Right lung (tissue), 10 donors: ENCODE data around the gene RSRC1. TPM values are rescaled to one million over a fixed set of nuclear protein-coding genes. Genes with fewer than 3 reads are reported as not detected.
"Not testable (repeated sequence)": the region's sequence is repeated elsewhere in the genome, so short reads cannot be mapped to it uniquely, and the experiment has no call there.

Experiments used
- DNase-seq, 2 donors: peaks; one replicate each; pipeline ENCODE4 v3.0.0-alpha.2; 2013
- long read RNA-seq, 8 donors: transcript quantifications; one replicate each; lab custom pipeline, GENCODE V29; 2026
- polyA plus RNA-seq, 5 donors: library from polyadenylated mRNA; unstranded; fragments of 120-200 nt; gene quantifications; one replicate each; pipeline versions ENCODE4 v1.2.1 to v1.2.3, GENCODE V29; 2013; ENCODE audit warnings: inconsistent platforms in 1 of 5, low replicate concordance in 1 of 5; ENCODE audit not compliant: insufficient read length in 5 of 5, insufficient read depth in 1 of 5

The RSRC1 gene
- polyA plus RNA-seq, result 10 to 100 TPM; 21.7 to 31.7 (median 28.6) TPM
- long read RNA-seq, donor 1, partial matches to known transcripts, result 0 of 2 reads
- long read RNA-seq, donor 1, other reads (novel, unspliced or antisense), result 0 of 2 reads
- long read RNA-seq, donor 2, partial matches to known transcripts, result 0 of 1 reads
- long read RNA-seq, donor 2, other reads (novel, unspliced or antisense), result 0 of 1 reads
- long read RNA-seq, donor 3, partial matches to known transcripts, result 11 of 15 reads
- long read RNA-seq, donor 3, other reads (novel, unspliced or antisense), result 0 of 15 reads
- long read RNA-seq, donor 4, partial matches to known transcripts, result 0 of 1 reads
- long read RNA-seq, donor 4, other reads (novel, unspliced or antisense), result 0 of 1 reads
- long read RNA-seq, donor 5, partial matches to known transcripts, result 0 of 3 reads
- long read RNA-seq, donor 5, other reads (novel, unspliced or antisense), result 0 of 3 reads
- long read RNA-seq, donor 6, partial matches to known transcripts, result 0 of 9 reads
- long read RNA-seq, donor 6, other reads (novel, unspliced or antisense), result 0 of 9 reads
- long read RNA-seq, donor 7, partial matches to known transcripts, result 0 of 5 reads
- long read RNA-seq, donor 7, other reads (novel, unspliced or antisense), result 0 of 5 reads
- long read RNA-seq, donor 8, result 0 reads

DNA sequence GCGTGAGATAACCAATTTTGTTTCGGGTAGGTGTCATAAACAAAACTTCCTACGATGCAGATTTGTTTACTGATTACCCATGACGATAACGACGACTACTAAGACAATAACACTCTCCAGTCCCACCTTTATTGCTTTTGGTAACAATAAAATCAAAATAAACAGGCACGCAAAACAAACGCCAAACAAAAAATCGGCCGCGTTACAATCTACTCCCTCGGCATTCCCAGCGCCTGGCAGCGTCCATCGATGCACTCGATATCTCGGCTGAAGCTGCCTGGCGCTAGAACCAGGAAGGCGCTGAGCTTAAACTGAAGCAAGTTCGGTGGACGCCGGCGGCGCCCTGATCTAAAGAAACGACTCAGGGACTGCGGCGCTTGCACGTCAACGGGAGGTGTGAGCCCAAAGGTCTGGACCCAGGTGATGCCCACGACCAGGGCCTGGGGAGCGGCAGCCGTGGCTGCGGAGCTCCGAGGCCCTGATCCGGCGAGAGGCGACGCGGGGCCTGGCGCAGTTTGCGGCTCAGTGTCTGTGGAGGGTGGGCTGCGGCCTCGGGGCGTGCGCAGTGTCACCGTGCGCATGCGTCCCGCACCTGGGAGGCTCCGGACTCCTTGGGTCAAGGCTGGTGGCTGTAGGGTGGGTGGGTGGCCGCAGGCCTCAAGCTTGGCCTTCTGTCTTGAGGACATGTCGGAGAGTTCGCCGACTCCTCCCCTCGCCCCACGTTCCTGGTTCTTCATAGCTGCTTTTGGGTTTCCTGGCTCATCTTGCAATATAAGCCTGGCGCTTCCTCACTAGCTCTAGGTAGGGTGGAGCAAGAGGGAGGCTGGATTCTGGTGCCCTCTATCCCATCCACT, at the start of gene RSRC1:
Gene RSRC1 (plus strand): TSS at position 286 of the 854 bp plus-strand sequence. CDS start 12,016 bp downstream, outside the sequence.
- DNase-seq, result peak; percentile 84 to 88

DNA sequence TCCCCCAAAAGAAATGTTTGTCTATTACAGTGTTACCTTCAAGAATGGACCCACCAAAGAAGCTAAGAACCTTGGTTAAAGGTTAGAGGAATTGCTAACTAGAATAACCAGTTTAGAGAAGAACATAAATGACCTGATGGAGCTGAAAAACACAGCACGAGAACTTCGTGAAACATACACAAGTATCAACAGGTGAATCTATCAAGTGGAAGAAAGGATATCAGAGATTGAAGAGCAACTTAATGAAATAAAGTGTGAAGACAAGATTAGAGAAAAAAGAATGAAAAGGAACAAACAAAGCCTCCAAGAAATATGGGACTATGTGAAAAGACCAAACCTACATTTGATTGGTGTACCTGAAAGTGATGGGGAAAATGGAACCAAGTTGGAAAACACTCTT, 44.3 kb upstream of the RSRC1 start:
- not testable (repeated sequence) for DNase-seq

DNA sequence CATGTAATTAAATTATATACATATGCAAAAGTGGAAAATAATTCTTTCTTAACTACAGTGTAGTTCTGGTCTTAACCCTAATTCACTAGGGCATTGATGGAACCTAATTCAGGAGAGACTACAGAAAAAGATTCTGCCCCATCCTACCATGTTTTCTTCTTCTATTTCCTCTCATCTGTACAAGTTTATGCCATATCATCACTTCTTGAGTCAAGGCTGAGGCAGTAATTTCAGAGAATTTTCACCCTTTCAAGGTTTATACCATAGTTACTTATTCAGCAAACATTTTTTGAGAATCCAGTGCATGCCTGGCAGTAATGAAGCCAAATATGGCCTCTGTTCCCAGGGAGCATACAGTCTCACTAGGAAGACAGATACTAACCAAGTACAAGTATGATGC, 37.1 kb upstream of the RSRC1 start:
- DNase-seq, result no peak

- no peak for DNase-seq
Observed at GRCh38 chr3:158074591-158074990, 35.3 kb upstream of the RSRC1 start.

GRCh38 chr3:158079599-158079998, 30.3 kb upstream of the RSRC1 start:
- DNase-seq, result no peak

GRCh38 chr3:158084651-158085050, 25.2 kb upstream of the RSRC1 start:
- DNase-seq, result no peak

DNA sequence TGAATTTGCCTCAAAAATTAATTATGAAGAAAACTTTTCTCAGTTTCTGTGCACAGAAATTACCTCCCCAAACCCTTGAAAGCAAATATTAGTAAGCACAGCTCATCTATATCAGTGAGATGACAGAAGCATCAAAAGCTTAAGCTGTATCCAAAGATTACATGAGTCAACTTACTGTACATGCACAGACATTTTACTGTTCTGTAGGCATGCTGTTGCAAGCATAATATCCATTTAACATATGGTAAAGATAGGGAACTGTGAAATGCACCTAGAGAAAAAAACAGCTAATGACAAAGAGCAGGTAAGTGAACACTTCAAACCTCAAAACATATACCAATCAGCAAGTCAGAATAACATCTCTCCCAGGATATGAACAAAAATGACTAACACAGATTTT, 24.5 kb upstream of the RSRC1 start:
- no peak for DNase-seq

GRCh38 chr3:158085931-158086330, 24.0 kb upstream of the RSRC1 start:
- no peak for DNase-seq

GRCh38 chr3:158086361-158086760, 23.5 kb upstream of the RSRC1 start:
- no peak for DNase-seq

DNA sequence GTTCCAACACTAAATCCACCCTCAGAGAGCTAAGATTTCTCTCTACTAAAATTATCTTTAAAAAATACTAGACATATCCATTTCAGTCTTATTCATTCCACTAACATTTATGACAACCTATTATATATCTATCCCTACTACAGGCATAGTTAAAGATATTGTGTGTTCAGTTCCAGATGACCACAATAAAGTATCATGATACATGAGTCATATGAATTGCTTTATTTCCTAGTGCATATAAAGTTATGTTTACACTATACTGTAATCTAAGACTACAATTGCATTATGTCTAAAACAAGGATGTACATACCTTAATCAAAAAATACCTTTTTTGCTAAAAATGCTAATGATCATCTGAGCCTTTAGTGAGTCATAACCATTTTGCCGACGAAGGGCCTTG, 23.1 kb upstream of the RSRC1 start:
- no peak for DNase-seq

DNA sequence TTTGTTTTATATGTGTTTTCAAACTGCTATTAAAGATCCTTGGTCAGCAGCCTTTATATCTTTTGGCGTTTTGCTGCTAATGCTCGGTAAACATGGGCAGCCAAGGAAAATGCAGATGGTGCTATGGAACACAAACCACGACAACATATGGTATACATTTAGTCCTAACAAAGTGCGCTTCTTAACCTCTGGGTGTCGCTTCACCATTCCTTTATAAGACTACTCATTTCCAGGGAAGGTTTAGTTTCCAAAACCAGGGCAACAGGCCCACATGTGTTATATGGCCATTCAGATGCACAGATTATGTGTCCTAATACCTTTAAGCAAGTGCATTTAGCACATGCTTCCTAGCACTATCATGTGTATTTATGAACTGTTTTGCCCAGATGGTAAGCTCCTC, 18.4 kb upstream of the RSRC1 start:
- no peak for DNase-seq

DNA sequence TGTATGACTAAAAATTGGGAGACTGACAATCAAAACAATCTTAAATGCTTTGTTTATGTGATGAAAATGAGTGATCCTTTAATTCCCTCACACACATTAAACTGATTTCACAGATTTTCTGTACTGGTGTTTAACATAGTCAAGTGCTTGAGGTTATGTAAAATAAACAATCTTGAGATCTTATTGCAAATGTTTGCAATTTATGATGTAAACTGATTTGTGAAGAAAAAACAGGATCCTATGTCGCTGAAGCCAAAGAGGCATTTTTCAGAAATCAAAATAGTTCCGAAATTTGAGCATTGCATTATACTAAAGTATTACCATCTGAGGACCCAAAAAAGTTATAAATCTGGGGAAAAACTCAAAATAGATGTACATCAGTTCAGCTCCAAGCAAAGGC, 16.4 kb upstream of the RSRC1 start:
- no peak for DNase-seq

DNA sequence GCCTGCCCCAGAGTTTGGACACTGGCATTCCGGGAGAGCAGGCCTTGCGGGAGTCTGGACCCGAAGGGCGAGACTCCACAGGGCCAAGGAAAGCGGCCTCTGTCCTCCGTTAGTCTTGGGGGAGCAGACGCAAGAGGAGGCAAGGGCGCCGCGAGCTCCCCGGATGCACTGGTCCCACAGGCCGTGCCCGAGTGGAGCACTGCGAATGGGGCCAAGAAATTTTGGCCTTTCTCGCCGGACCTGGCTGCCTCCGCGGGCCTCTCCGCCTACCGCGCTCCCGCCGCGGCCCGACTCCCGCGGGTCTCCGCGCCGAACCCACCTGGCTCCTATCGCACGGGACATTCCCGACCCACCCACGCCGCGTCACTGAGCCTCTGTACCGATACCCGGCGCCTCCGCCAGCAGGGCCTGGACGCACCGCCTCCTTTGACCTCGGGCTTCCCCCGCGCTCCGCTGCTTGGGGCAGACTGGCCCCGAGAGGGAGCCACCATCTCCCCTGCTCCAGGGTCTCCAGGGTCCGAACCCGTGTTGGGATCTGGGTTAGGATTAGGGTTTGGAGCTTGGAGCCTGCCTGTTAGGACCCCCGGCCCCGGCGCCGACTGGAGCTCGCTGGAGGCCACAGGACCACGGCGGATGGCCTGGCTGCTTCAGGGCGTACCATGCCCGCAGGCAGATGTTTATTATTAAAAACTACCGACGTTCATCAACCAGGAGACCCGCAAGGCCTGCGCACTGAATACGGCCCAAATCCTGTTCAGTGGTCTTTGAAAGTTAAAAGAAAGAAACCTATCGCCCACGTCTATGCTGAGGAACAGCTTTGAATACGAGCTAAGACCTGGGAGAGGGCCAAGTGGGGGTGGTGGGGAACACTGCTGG, 15.4 kb upstream of the RSRC1 start:
- no peak for DNase-seq

- DNase-seq, result peak; percentile 18 to 19
Observed at GRCh38 chr3:158095111-158095813, 14.6 kb upstream of the RSRC1 start.

- peak in 1 of 2 donors; percentile 19 for DNase-seq
Observed at GRCh38 chr3:158095814-158096704, 13.8 kb upstream of the RSRC1 start.

DNA sequence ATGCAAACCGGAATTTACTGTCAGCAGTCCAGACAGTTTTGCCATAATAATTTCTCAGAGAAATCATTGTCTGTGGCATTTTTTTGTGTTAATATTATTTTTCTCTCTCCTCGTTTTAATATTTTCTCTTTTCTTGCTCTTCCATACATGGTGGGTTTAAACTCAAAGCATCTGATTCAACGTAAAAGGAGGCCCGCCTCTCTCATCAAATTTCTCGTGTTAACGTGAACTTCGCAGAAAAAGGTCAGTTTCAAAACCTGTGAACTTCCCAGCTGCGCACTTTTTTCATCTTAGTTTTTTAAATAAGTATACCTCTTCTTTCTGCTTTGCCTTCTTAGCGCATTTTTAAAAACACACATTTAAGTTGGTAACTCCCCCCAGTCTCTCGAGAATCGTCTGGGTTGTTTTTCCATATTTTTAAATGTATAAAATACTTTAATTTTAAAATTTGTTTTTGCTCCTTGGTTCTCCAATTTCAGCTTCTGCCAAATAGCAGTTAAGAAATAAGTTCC, 12.8 kb upstream of the RSRC1 start:
- no peak for DNase-seq

DNA sequence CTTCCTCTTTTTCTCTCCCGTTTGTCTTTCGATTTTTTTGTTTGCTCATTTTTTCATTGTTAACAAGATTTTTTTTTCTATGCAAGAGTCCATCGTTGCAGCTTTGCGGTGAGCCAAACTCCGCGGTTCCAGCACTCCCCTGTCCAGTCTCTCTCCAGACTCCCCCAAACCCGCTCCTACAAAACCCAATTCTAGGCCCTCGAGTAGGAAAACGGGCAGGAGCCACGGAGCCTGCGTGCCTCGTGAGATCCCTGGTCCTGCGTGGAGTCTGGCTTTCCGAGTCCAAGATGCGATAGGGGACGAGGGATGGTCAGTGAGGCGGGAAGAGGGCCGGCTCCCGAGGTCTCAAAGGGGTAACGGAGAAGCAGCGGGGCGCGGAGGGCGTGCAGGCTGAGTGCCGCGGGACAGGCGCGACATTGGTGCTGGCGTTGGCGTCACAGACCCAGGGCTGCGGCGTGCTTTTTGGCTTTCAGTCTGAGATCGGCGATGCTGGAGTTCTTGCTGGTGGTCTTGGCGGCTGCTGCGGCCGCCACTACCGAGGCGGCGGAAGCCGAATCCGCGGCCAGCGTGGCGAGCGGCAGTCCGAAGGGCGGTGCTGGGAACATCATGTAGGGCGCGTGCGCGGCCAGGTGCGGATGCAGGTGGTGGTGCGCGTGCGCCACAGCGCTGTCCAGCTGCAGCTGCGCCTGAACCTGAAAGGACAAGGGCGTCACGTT, 12.1 kb upstream of the RSRC1 start:
- peak; percentile 55 to 56 for DNase-seq

GRCh38 chr3:158098309-158098639, 11.6 kb upstream of the RSRC1 start:
- DNase-seq, result no peak
